ENCODE results near the gene PPM1L.

DNA sequence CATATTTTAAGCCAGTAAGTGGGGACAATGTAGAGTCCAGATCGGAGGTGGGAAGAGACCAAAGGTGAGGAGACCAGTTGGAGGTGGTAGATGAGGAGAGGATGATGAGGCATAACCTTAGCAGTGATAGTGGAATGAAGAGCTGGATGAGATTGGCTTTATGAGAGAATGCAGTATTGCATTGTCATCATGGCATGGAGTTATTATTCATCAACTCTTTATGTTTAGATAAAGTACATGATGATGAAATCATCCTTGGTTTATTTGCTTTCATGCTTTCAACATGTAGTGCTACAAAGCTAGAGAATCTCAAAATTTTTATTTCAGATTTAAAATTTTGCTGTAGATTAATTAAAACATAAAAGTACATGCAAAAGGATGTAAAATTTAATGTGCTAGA lies 64.0 kb downstream of the PPM1L start:
- TF ChIP-seq POLR2A (IDR thresholded peaks at IDR 0.05; ENCODE audit: low read depth) (no peak), EP300 (IDR thresholded peaks at IDR 0.05) (no peak)
- TF ChIP-seq, protein P1, sequence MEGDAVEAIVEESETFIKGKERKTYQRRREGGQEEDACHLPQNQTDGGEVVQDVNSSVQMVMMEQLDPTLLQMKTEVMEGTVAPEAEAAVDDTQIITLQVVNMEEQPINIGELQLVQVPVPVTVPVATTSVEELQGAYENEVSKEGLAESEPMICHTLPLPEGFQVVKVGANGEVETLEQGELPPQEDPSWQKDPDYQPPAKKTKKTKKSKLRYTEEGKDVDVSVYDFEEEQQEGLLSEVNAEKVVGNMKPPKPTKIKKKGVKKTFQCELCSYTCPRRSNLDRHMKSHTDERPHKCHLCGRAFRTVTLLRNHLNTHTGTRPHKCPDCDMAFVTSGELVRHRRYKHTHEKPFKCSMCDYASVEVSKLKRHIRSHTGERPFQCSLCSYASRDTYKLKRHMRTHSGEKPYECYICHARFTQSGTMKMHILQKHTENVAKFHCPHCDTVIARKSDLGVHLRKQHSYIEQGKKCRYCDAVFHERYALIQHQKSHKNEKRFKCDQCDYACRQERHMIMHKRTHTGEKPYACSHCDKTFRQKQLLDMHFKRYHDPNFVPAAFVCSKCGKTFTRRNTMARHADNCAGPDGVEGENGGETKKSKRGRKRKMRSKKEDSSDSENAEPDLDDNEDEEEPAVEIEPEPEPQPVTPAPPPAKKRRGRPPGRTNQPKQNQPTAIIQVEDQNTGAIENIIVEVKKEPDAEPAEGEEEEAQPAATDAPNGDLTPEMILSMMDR (IDR thresholded peaks at IDR 0.05) = no peak
